Measurements from ENCODE around the gene GRAMD2A. TPM values are rescaled to one million over a fixed set of nuclear protein-coding genes. Genes with fewer than 3 reads are reported as not detected.
"Not testable (repeated sequence)": the region's sequence is repeated elsewhere in the genome, so short reads cannot be mapped to it uniquely, and the experiment has no call there.

The GRAMD2A gene
- total RNA-seq, 1 donor from 2014 or later: not detected

- intact Hi-C loops (cut with DNase I): no loop called here
- ATAC-seq (ENCODE audit: poor library complexity) (no peak), DNase-seq (no peak)
These were observed 24.2 kb downstream of the GRAMD2A start for GRCh38 chr15:72173401-72173800.

- intact Hi-C loops (cut with DNase I): no loop called here
- DNase-seq (no peak), ATAC-seq (ENCODE audit: poor library complexity) (no peak)
These were observed 24.8 kb downstream of the GRAMD2A start for GRCh38 chr15:72172796-72173195.

- ATAC-seq (ENCODE audit: poor library complexity); DNase-seq; intact Hi-C loops (cut with DNase I): not testable (repeated sequence)
These were observed 25.6 kb downstream of the GRAMD2A start for GRCh38 chr15:72171978-72172377.

GRCh38 chr15:72170691-72171090 is 26.9 kb downstream of the GRAMD2A start:
- ATAC-seq (ENCODE audit: poor library complexity): no peak
- no peak for DNase-seq
- intact Hi-C loops (cut with DNase I): no loop called here

GRCh38 chr15:72169921-72170611 is 27.5 kb downstream of the GRAMD2A start:
- intact Hi-C loops (cut with DNase I): no loop called here
- no peak for ATAC-seq (ENCODE audit: poor library complexity)
- no peak for DNase-seq

- ATAC-seq (ENCODE audit: poor library complexity) (no peak), DNase-seq (no peak)
- intact Hi-C loops (cut with DNase I): no loop called here
These were observed 28.2 kb downstream of the GRAMD2A start for GRCh38 chr15:72169236-72169920.

- intact Hi-C loops (cut with DNase I): no loop called here
- no peak for DNase-seq
- peak; percentile 28 for ATAC-seq (ENCODE audit: poor library complexity)
These were observed 28.8 kb downstream of the GRAMD2A start for GRCh38 chr15:72168808-72169190.

- intact Hi-C loops (cut with DNase I): no loop called here
- DNase-seq: peak; percentile 51
- no peak for ATAC-seq (ENCODE audit: poor library complexity)
These were observed 29.3 kb downstream of the GRAMD2A start for GRCh38 chr15:72168131-72168807.

- intact Hi-C loops (cut with DNase I): no loop called here
- no peak for ATAC-seq (ENCODE audit: poor library complexity)
- DNase-seq: no peak
These were observed 30.1 kb downstream of the GRAMD2A start for GRCh38 chr15:72167445-72167844.

GRCh38 chr15:72166716-72167417 is 30.7 kb downstream of the GRAMD2A start:
- intact Hi-C loops (cut with DNase I): no loop called here
- ATAC-seq (ENCODE audit: poor library complexity) (no peak), DNase-seq (no peak)

- no peak for DNase-seq
- intact Hi-C loops (cut with DNase I): no loop called here
These were observed 33.9 kb downstream of the GRAMD2A start for GRCh38 chr15:72163719-72164118.

GRCh38 chr15:72162569-72162968 is 35.0 kb downstream of the GRAMD2A start:
- DNase-seq (no peak), ATAC-seq (ENCODE audit: poor library complexity) (no peak)
- intact Hi-C loops (cut with DNase I): no loop called here

More at GRCh38 chr15:72163719-72164118, 33.9 kb downstream of the GRAMD2A start:
- ATAC-seq (ENCODE audit: poor library complexity): no peak

- DNase-seq: no peak
- intact Hi-C loops (cut with DNase I): no loop called here
- no peak for ATAC-seq (ENCODE audit: poor library complexity)
These were observed 36.0 kb downstream of the GRAMD2A start for GRCh38 chr15:72161361-72162132.

GRCh38 chr15:72160696-72161245 is 36.8 kb downstream of the GRAMD2A start:
- ATAC-seq (ENCODE audit: poor library complexity) (no peak), DNase-seq (no peak)
- intact Hi-C loops (cut with DNase I): no loop called here

GRCh38 chr15:72156928-72157327 is 40.7 kb downstream of the GRAMD2A start:
- DNase-seq (no peak), ATAC-seq (ENCODE audit: poor library complexity) (no peak)
- intact Hi-C loops (cut with DNase I): loop anchor here (10.0 kb wide), 1 partner anchor 412 kb away; no protein-coding TSS in a partner anchor

- intact Hi-C loops (cut with DNase I): loop anchor here (10.0 kb wide), 1 partner anchor 411 kb away; no protein-coding TSS in a partner anchor
- ATAC-seq (ENCODE audit: poor library complexity) (peak; percentile 97), DNase-seq (peak; percentile 87)
These were observed 41.7 kb downstream of the GRAMD2A start for GRCh38 chr15:72155635-72156616.
